Vagina (tissue), 2 donors: ENCODE results near the gene KRT1.

Source experiments
- POLR2A ChIP-seq, 2 donors: fragments of 450-650 bp; IDR thresholded peaks; one replicate each; pipeline ENCODE4 v1.6.1; 2017; ENCODE audit warnings: antibody characterized with exemption in 2 of 2, mild to moderate bottlenecking in 2 of 2, moderate library complexity in 2 of 2
- TF ChIP-seq, protein P1 (sequence below), 3 experiments: fragments of 450-650 bp in 2 of 3; fragments of 200-600 bp in 1 of 3; sonication (generic) in 1 of 3; IDR thresholded peaks; one replicate each; pipeline ENCODE4 v1.5.1; 2017 to 2019; ENCODE audit warnings: antibody characterized with exemption in 3 of 3, mild to moderate bottlenecking in 2 of 3, moderate library complexity in 2 of 3

- TF ChIP-seq, protein P1, sequence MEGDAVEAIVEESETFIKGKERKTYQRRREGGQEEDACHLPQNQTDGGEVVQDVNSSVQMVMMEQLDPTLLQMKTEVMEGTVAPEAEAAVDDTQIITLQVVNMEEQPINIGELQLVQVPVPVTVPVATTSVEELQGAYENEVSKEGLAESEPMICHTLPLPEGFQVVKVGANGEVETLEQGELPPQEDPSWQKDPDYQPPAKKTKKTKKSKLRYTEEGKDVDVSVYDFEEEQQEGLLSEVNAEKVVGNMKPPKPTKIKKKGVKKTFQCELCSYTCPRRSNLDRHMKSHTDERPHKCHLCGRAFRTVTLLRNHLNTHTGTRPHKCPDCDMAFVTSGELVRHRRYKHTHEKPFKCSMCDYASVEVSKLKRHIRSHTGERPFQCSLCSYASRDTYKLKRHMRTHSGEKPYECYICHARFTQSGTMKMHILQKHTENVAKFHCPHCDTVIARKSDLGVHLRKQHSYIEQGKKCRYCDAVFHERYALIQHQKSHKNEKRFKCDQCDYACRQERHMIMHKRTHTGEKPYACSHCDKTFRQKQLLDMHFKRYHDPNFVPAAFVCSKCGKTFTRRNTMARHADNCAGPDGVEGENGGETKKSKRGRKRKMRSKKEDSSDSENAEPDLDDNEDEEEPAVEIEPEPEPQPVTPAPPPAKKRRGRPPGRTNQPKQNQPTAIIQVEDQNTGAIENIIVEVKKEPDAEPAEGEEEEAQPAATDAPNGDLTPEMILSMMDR (IDR thresholded peaks at IDR 0.05) = no peak
- TF ChIP-seq POLR2A (IDR thresholded peaks at IDR 0.05) = no peak
Measured at GRCh38 chr12:52722680-52723079, 42.5 kb upstream of the KRT1 start.
